Measurements from ENCODE around the gene CCNB2. TPM values are rescaled to one million over a fixed set of nuclear protein-coding genes. Genes with fewer than 3 reads are reported as not detected.
"Not testable (repeated sequence)": the region's sequence is repeated elsewhere in the genome, so short reads cannot be mapped to it uniquely, and the experiment has no call there.

Gene CCNB2
- total RNA-seq, 4 donors from 2014 or later: 1.1 to 2.1 (median 1.7) TPM

DNA sequence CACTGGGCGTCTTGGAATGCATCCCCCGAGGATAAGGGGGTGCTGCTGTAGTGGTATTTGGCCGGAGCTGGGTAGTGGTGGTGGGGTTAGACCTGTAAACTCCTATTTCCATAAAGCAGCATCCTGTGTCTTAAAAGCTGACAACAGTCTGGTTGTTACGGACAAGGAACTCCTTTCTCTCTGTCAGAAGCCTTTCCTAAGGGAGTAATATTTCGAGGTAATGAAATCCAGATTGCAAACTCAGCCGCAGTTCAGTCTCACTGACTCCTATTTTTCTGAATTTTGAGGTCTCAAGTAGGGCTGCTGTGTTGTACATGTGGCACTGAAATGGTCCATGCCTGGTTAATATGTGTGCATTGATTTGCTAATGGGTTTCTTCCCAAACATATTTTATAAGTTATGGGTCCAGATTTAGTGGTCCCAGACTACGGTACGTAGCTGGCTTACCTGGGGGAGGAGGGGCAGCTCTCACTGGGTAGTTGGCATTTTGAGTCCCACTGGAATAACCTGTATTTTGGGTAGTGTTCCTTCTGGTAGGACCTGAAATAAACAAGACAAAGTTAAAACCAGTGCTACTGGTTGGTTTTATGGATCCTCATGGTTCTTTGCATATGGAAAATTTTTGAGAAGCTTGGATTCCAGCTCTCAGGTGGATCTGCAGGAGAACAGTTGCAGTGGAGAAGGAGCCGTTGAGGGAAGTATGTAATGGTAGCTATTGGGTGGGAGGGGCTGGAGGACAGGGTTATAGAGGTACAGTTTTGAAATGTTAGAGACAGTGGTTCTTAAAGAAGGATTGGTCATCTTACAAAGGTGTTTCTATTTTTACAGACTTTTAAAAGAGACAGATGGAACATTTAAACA is 53.1 kb downstream of the CCNB2 start:
- WGBS, 2 donors: 74 to 76% methylated on average over 9 of the region's 9 CpGs
- Histone ChIP-seq H3K4me1 (peaks cover 14 to 27% of the 10 kb centered on the region in 2 donors), H3K4me3 (replicated peaks in 1 of 3) (no peak overlapping the region), H3K27me3 (no peaks in the 10 kb centered on the region), H3K27ac (peak overlapping the region; percentile 78 to 95 (median 82)), H3K9me3 (no peaks in the 10 kb centered on the region), H3K36me3 (peaks cover 3 to 17% of the 10 kb centered on the region in 2 donors)
- no peak for TF ChIP-seq POLR2A (IDR thresholded peaks at IDR 0.05)
- TF ChIP-seq, protein P1, sequence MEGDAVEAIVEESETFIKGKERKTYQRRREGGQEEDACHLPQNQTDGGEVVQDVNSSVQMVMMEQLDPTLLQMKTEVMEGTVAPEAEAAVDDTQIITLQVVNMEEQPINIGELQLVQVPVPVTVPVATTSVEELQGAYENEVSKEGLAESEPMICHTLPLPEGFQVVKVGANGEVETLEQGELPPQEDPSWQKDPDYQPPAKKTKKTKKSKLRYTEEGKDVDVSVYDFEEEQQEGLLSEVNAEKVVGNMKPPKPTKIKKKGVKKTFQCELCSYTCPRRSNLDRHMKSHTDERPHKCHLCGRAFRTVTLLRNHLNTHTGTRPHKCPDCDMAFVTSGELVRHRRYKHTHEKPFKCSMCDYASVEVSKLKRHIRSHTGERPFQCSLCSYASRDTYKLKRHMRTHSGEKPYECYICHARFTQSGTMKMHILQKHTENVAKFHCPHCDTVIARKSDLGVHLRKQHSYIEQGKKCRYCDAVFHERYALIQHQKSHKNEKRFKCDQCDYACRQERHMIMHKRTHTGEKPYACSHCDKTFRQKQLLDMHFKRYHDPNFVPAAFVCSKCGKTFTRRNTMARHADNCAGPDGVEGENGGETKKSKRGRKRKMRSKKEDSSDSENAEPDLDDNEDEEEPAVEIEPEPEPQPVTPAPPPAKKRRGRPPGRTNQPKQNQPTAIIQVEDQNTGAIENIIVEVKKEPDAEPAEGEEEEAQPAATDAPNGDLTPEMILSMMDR (IDR thresholded peaks at IDR 0.05): no peak
- intact Hi-C loops (cut with DNase I): no loop called here
- peak; percentile 19 to 27 for DNase-seq

DNA sequence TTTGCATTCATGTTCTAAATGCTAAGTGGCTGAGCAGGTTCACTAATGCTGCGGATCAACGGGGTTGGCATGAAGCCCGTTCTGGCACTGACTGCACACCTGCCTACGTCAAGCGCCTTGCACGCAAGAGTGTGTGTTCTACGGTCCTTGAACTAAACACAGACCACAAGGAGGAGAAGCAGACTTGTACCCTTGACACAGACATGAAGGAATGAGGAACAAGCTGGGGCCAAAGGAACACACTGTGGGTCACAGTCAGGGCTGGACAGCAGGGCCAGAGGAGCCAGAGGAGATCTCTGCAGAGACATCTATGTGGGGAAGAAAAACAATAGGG is 53.7 kb downstream of the CCNB2 start:
- intact Hi-C loops (cut with DNase I): no loop called here
- 37 to 50% methylated on average over 7 of the region's 7 CpGs for WGBS, 2 donors
- TF ChIP-seq, protein P1 (IDR thresholded peaks at IDR 0.05): no peak
- peak in 1 of 2 donors; percentile 40 for TF ChIP-seq POLR2A (IDR thresholded peaks at IDR 0.05)
- H3K9me3 ChIP-seq: no peaks in the 10 kb centered on the region
- H3K36me3 ChIP-seq: peaks cover 3 to 11% of the 10 kb centered on the region in 2 donors
- H3K27ac ChIP-seq: peak overlapping the region; percentile 78 to 95 (median 82)
- H3K4me1 ChIP-seq: peaks cover 14 to 27% of the 10 kb centered on the region in 2 donors
- no peak overlapping the region for H3K4me3 ChIP-seq (replicated peaks in 1 of 3)
- H3K27me3 ChIP-seq: no peaks in the 10 kb centered on the region
- peak; percentile 91 to 93 for DNase-seq

DNA sequence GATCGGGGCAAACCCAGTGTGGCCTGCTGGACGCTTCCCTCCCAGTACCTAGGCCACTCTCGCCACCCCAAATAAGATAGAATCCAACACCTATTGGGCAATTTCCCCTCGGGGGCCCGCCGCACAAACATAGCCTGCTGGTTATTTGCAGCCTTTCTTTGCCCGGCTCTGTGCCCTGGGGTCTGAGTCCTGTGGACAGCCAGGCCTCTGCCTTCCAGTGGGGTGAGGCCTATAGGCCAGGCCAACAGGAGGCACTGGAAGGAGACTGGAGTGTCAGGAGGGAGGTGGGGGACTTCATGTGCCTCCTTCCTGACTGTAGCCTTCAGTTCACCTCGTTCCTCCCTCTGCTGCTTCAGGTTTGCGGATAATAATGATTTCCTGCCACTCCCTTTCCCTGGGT is 54.3 kb downstream of the CCNB2 start:
- intact Hi-C loops (cut with DNase I): no loop called here
- DNase-seq: no peak
- no peaks in the 10 kb centered on the region for H3K27me3 ChIP-seq
- TF ChIP-seq, protein P1 (IDR thresholded peaks at IDR 0.05): no peak
- TF ChIP-seq POLR2A (IDR thresholded peaks at IDR 0.05): no peak
- no peak overlapping the region for H3K4me3 ChIP-seq (replicated peaks in 1 of 3)
- no peaks in the 10 kb centered on the region for H3K9me3 ChIP-seq
- peaks cover 14 to 27% of the 10 kb centered on the region in 2 donors for H3K4me1 ChIP-seq
- 85 to 87% methylated on average over 9 of the region's 9 CpGs for WGBS, 2 donors
- H3K36me3 ChIP-seq: peaks cover 3 to 10% of the 10 kb centered on the region in 2 donors
- peak overlapping the region; percentile 78 to 95 (median 82) for H3K27ac ChIP-seq

DNA sequence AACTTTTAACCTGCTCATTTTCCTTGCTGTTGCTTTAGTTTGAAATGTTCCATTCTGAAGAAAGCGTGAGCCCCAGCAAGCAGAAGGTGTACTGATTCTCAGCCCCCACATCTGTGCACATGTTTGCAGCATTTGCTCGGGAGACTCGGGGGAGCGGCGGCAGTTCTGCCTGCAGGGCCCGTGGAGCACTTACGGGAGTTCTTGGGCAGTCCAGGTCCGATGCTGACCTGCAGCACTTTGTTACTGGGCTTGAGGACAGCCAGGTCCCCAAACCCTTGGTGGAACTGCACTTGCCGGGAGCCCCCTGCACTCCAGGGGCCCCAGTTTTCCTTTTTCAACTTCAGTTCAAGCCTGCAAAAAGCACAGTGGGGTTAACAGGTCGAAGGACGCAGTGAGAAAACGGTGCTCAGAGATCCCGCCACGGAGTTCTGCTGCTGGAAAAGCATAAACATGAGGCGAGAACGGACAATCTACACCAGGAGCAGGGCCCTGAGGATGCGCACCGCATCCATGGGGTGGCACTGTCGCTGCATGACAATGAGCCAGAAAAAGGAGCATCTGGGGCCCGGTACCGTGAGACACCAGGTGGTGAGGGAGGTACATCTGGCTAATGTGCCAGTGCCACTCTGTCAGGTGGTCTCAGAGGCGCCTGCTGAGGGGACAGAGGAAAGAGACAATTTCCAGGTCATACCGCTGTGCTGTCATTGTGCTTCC is 56.1 kb downstream of the CCNB2 start:
- intact Hi-C loops (cut with DNase I): no loop called here

DNA sequence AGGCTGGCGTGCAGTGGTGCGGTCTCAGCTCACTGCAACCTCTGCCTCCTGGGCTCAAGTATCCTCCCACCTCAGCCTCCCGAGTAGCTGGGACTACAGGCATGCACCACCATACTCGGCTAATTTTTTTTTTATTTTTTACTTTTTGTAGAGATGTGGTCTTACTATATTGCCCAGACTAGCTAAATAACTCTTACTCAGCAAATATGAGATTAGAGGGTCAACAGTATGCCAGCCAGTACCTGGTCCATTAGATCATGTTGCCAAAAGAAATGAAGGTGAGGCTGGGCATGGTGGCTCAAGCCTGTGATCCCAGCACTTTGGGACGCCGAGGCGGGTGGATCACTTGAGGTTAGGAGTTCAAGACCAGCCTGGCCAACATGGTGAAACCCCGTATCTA is 57.1 kb downstream of the CCNB2 start:
- H3K4me3 ChIP-seq (replicated peaks in 1 of 3); DNase-seq; H3K27ac ChIP-seq; intact Hi-C loops (cut with DNase I); H3K9me3 ChIP-seq; H3K27me3 ChIP-seq: not testable (repeated sequence)
- H3K4me1 ChIP-seq: peaks cover 31 to 40% of the 10 kb centered on the region in 2 donors
- peaks cover 3 to 10% of the 10 kb centered on the region in 2 donors for H3K36me3 ChIP-seq
- 97 to 98% methylated on average over 8 of the region's 8 CpGs for WGBS, 2 donors

More for the DNA sequence above, 56.1 kb downstream of the CCNB2 start:
- 85 to 87% methylated on average over 23 of the region's 23 CpGs for WGBS, 2 donors
- TF ChIP-seq, protein P1 (IDR thresholded peaks at IDR 0.05): peak in 3 of 6 experiments; percentile 21 to 25 (median 22)
- TF ChIP-seq POLR2A (IDR thresholded peaks at IDR 0.05): no peak
- Histone ChIP-seq H3K36me3 (peaks cover 3 to 10% of the 10 kb centered on the region in 2 donors), H3K27ac (no peak overlapping the region), H3K9me3 (no peaks in the 10 kb centered on the region), H3K4me1 (peaks cover 21 to 32% of the 10 kb centered on the region in 2 donors), H3K27me3 (no peaks in the 10 kb centered on the region), H3K4me3 (replicated peaks in 1 of 3) (no peak overlapping the region)
- DNase-seq: peak in 1 of 2 donors; percentile 27

Data from thyroid gland (tissue), 4 donors.